GM04504 (cell line): ENCODE results near the gene STC2.
A peak's percentile ranks its signal among the peaks of the same experiment; 100 is the strongest.
"Not testable (repeated sequence)": the region's sequence is repeated elsewhere in the genome, so short reads cannot be mapped to it uniquely, and the experiment has no call there.

Experiments used
- DNase-seq: peaks from one replicate; pipeline ENCODE4 v3.0.0-alpha.2; 2012; ENCODE audit warnings: low read depth

STC2 gene

GRCh38 chr5:173327948-173328843, at the start of gene STC2:
TSS of gene STC2 (minus strand) at chr5:173328414. CDS start at chr5:173328193, 221 bp downstream.
- DNase-seq = peak; percentile 90

GRCh38 chr5:173371400-173371799, 43.2 kb upstream of the STC2 start:
- DNase-seq = no peak

GRCh38 chr5:173363406-173363805, 35.2 kb upstream of the STC2 start:
- DNase-seq = not testable (repeated sequence)

- no peak for DNase-seq
These were observed 27.3 kb upstream of the STC2 start for GRCh38 chr5:173355561-173355960.

GRCh38 chr5:173354645-173355044, 26.4 kb upstream of the STC2 start:
- DNase-seq = no peak

- DNase-seq = no peak
These were observed 24.4 kb upstream of the STC2 start for GRCh38 chr5:173352366-173353349.

- no peak for DNase-seq
These were observed 14.9 kb upstream of the STC2 start for GRCh38 chr5:173342813-173343755.

GRCh38 chr5:173341961-173342430, 13.8 kb upstream of the STC2 start:
- peak; percentile 62 for DNase-seq

- no peak for DNase-seq
These were observed 12.8 kb upstream of the STC2 start for GRCh38 chr5:173340984-173341383.

GRCh38 chr5:173340451-173340850, 12.2 kb upstream of the STC2 start:
- no peak for DNase-seq

- no peak for DNase-seq
These were observed 11.1 kb upstream of the STC2 start for GRCh38 chr5:173339286-173339685.

- no peak for DNase-seq
These were observed 10.3 kb upstream of the STC2 start for GRCh38 chr5:173338380-173339015.

GRCh38 chr5:173334808-173335207, 6.6 kb upstream of the STC2 start:
- DNase-seq = no peak

- no peak for DNase-seq
These were observed 5.9 kb upstream of the STC2 start for GRCh38 chr5:173333925-173334661.

- DNase-seq = peak; percentile 76
These were observed 3.8 kb upstream of the STC2 start for GRCh38 chr5:173331956-173332479.

GRCh38 chr5:173331287-173331686, 3.1 kb upstream of the STC2 start:
- no peak for DNase-seq

GRCh38 chr5:173330338-173331206, 2.4 kb upstream of the STC2 start:
- DNase-seq = no peak

- no peak for DNase-seq
These were observed 1.5 kb upstream of the STC2 start for GRCh38 chr5:173329491-173330337.
